ENCODE data around the gene ANTXR2. TPM values are rescaled to one million over a fixed set of nuclear protein-coding genes. Genes with fewer than 3 reads are reported as not detected.

The ANTXR2 gene
- total RNA-seq, 3 donors from 2014 or later, result 6.1 to 12.9 (median 8.1) TPM

DNA sequence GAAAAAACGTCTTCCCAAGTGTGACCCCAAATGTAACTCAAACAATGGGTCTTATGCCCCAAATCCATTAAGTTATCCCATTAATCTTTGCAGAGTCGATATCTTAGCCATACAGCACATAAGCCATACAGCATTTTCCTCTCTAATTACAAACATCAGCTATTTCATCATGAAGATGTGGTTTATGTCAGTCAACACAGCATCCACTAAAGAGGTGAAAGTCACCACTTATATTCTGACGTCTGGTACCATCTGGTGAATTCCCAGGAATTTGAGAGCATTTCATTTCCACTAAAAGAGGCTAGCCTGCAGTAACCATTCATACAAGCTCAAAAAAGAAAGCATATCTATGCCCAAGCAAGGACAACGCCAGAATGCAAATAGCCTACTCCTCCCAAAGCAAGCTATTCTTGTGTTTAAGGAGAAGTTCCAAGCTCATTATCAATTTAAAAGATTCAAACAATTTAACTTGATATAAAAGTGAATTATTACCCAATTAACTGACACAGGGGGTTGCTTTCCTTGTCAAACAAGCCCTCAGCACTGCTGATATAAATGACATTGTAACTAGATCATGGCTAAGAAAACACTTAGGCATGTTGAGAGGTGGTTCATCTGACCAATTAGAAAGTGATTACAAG is 203.3 kb downstream of the ANTXR2 start:
- no peaks in the 10 kb centered on the region for H3K9me3 Mint-ChIP-seq
- H3K27me3 Mint-ChIP-seq (ENCODE audit: low read depth), result peaks cover 4% of the 10 kb centered on the region
- H3K4me3 Mint-ChIP-seq, result no peak overlapping the region
- no peaks in the 10 kb centered on the region for H3K36me3 Mint-ChIP-seq (ENCODE audit: insufficient read depth)
- DNase-seq, result no peak
- no peak for ATAC-seq
- no peaks in the 10 kb centered on the region for H3K4me1 Mint-ChIP-seq (ENCODE audit: low read depth)

DNA sequence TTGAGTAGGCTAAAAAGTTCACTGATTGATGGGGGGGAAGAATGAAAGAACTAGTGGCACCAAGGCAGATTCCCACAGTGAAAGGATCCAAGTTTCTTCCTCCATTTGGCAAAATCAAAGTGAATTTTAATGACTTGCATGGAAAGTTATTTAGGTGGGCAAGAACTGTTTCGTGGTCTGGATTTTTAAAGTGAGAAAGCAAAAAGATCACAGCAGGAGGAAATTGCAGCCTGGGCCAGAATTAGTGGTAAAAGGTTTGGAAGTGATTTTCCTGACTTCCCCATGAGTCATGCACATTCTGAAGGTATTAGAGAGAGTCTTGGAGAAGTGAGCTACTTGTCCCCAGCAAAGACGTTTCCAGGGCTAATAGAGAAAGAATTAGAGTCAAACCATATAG is 207.8 kb downstream of the ANTXR2 start:
- H3K4me3 Mint-ChIP-seq, result no peak overlapping the region
- ATAC-seq (no peak), DNase-seq (no peak)
- H3K9me3 Mint-ChIP-seq, result no peaks in the 10 kb centered on the region
- no peaks in the 10 kb centered on the region for H3K4me1 Mint-ChIP-seq (ENCODE audit: low read depth)
- H3K27me3 Mint-ChIP-seq (ENCODE audit: low read depth), result peaks cover 6% of the 10 kb centered on the region
- no peaks in the 10 kb centered on the region for H3K36me3 Mint-ChIP-seq (ENCODE audit: insufficient read depth)

DNA sequence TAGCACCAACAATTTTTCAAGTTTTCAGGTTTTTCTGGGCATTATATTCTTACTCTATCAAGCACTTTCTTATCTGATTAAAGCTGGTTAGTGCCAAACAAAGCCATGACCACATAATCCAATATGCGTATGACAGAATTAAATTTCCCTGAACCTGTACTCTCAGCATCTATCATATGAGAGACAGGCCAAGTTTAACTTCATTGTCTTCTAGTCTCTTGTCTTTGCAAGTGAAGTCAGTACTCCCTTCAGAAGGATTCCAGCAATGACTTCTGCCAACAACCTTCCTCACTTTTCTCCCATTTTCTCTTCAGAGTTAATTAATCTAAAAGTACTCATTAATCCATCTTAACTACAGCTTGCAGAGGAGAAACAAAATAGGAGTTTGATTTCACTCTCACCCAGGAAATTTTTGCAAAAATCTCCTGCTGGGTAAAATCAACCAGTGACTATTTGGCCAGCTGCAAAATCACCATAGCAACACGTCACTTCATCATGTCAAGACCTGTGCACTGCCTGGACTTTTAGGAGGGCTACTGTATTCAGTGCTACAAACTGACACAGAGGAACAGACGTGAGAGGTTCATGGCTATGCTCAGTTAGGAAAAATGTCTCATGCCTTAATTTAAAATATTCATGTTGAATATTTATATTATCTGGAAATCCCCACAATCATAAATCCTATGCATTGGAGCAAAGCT is 208.4 kb downstream of the ANTXR2 start:
- no peak for DNase-seq
- Mint-ChIP-seq H3K36me3 (ENCODE audit: insufficient read depth) (no peaks in the 10 kb centered on the region), H3K27me3 (ENCODE audit: low read depth) (peaks cover 5% of the 10 kb centered on the region), H3K4me3 (no peak overlapping the region), H3K9me3 (no peaks in the 10 kb centered on the region), H3K4me1 (ENCODE audit: low read depth) (no peaks in the 10 kb centered on the region)
- ATAC-seq, result no peak

DNA sequence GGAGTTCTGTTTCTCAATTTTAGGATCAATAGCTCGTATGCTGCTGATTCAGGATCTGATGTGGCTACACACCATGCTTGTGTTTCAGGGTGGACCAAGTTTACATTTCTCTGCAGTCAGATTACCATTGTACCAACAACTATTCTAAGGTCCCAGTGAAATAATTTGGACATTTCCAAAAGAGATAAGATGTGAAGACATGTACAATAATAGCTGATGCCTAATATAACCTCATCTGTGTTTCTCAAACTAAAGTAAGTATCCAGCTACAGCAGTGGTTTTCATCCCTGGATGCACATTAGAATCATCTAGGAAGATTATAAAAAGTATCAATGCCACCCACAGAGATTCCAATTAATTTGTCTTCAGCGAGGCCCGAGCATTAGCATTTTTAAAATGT is 209.7 kb downstream of the ANTXR2 start:
- H3K27me3 Mint-ChIP-seq (ENCODE audit: low read depth), result peaks cover 3% of the 10 kb centered on the region
- no peak for ATAC-seq
- no peak overlapping the region for H3K4me3 Mint-ChIP-seq
- H3K4me1 Mint-ChIP-seq (ENCODE audit: low read depth), result no peaks in the 10 kb centered on the region
- DNase-seq, result no peak
- no peaks in the 10 kb centered on the region for H3K36me3 Mint-ChIP-seq (ENCODE audit: insufficient read depth)
- no peaks in the 10 kb centered on the region for H3K9me3 Mint-ChIP-seq

- Mint-ChIP-seq H3K27me3 (ENCODE audit: low read depth) (peaks cover 3% of the 10 kb centered on the region), H3K4me3 (no peak overlapping the region), H3K36me3 (ENCODE audit: insufficient read depth) (no peaks in the 10 kb centered on the region), H3K4me1 (ENCODE audit: low read depth) (no peaks in the 10 kb centered on the region), H3K9me3 (no peaks in the 10 kb centered on the region)
- no peak for ATAC-seq
- DNase-seq, result no peak
Observed at GRCh38 chr4:79862821-79863220, 210.2 kb downstream of the ANTXR2 start.

GRCh38 chr4:79857811-79858210 is 215.2 kb downstream of the ANTXR2 start:
- Mint-ChIP-seq H3K4me1 (ENCODE audit: low read depth) (no peaks in the 10 kb centered on the region), H3K4me3 (no peak overlapping the region), H3K36me3 (ENCODE audit: insufficient read depth) (no peaks in the 10 kb centered on the region), H3K27me3 (ENCODE audit: low read depth) (no peaks in the 10 kb centered on the region), H3K9me3 (no peaks in the 10 kb centered on the region)
- DNase-seq (no peak), ATAC-seq (no peak)

- no peaks in the 10 kb centered on the region for H3K9me3 Mint-ChIP-seq
- no peaks in the 10 kb centered on the region for H3K4me1 Mint-ChIP-seq (ENCODE audit: low read depth)
- H3K27me3 Mint-ChIP-seq (ENCODE audit: low read depth), result no peaks in the 10 kb centered on the region
- H3K4me3 Mint-ChIP-seq, result no peak overlapping the region
- no peak for DNase-seq
- ATAC-seq, result no peak
- no peaks in the 10 kb centered on the region for H3K36me3 Mint-ChIP-seq (ENCODE audit: insufficient read depth)
Observed at GRCh38 chr4:79856196-79856595, 216.8 kb downstream of the ANTXR2 start.

GRCh38 chr4:79854856-79855502 is 218.1 kb downstream of the ANTXR2 start:
- Mint-ChIP-seq H3K9me3 (no peaks in the 10 kb centered on the region), H3K4me1 (ENCODE audit: low read depth) (no peaks in the 10 kb centered on the region), H3K27me3 (ENCODE audit: low read depth) (no peaks in the 10 kb centered on the region), H3K4me3 (no peak overlapping the region), H3K36me3 (ENCODE audit: insufficient read depth) (no peaks in the 10 kb centered on the region)
- no peak for DNase-seq
- ATAC-seq, result no peak

DNA sequence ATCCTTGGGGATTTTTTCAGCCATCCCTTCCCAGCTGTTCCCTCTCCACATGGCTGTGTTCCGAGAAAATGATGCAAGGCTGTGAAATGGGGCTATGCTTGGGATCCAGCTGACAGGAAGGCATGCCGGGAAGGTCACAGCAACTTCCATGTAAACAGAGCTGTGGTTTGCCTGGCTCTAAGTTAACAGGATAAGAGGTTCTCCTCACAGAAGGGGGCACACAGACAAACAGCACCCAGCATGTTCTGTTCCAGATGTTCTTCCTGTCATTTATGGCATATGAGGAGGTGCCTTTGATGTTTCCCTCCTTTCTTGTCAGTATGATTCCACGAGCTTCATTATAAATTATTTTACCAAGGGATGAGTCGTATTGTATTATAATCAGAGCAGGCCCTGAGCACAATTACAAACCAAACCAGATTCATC is 220.7 kb downstream of the ANTXR2 start:
- Mint-ChIP-seq H3K27me3 (ENCODE audit: low read depth) (peaks cover 3% of the 10 kb centered on the region), H3K4me1 (ENCODE audit: low read depth) (no peaks in the 10 kb centered on the region)

DNA sequence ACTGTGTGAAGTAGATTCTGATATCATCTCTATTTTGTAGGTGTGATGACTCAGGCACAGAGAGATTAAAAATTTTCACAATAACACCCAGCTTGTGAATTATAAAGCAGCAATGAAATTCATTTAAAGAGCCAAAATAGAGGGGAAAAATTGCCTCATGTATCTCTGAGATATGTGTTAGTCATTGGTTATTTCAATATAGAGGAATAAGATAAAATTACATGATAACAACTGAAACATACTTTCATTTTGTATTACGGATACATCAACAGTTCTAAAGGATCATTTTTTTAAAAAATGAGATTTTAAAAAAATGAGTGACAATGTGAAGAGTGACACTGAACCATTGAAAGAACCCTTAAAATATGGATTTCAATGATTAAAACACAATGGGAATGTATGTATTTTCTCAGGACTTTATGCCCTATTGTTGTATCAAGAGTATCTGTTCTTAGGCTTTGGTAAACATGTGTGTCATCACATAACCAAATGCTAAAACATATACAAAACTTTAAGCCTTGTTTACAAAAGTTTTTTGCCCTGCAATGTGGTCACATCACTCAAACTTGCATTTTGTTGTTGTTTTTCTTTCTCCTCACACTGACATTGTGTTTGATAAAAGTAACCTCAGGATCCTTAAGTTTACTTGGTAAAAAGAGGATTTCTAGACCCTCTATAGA is 221.3 kb downstream of the ANTXR2 start:
- peaks cover 3% of the 10 kb centered on the region for H3K27me3 Mint-ChIP-seq (ENCODE audit: low read depth)
- DNase-seq (no peak), ATAC-seq (peak; percentile 86)
- H3K4me3 Mint-ChIP-seq, result no peak overlapping the region
- no peaks in the 10 kb centered on the region for H3K36me3 Mint-ChIP-seq (ENCODE audit: insufficient read depth)
- H3K4me1 Mint-ChIP-seq (ENCODE audit: low read depth), result no peaks in the 10 kb centered on the region
- no peaks in the 10 kb centered on the region for H3K9me3 Mint-ChIP-seq

More for the DNA sequence above, 220.7 kb downstream of the ANTXR2 start:
- no peaks in the 10 kb centered on the region for H3K36me3 Mint-ChIP-seq (ENCODE audit: insufficient read depth)
- no peaks in the 10 kb centered on the region for H3K9me3 Mint-ChIP-seq
- H3K4me3 Mint-ChIP-seq, result no peak overlapping the region
- DNase-seq, result no peak
- ATAC-seq, result no peak

Other genes starting within 250 kb of the ANTXR2 start
- 1 to 10 TPM; 2.9 to 5.1 (median 3.7) TPM for gene PRDM8, start 124.3 kb upstream of the ANTXR2 start, total RNA-seq
- gene FGF5, start 193.4 kb upstream of the ANTXR2 start, total RNA-seq, result not detected